Subcutaneous abdominal adipose tissue (tissue), 5 donors: ENCODE measurements around the gene TNNT3.
A peak's percentile ranks its signal among the peaks of the same experiment; 100 is the strongest.

Experiments
- H3K27ac ChIP-seq: one replicate; pipeline ENCODE4 v1.7.0; 2013; ENCODE audit warnings: low read depth, mild to moderate bottlenecking, inconsistent platforms, low read length, moderate library complexity
- H3K27me3 ChIP-seq, 5 donors: one replicate each; pipeline ENCODE4 v1.7.0; 2013; ENCODE audit warnings: low read length in 5 of 5, inconsistent platforms in 1 of 5; ENCODE audit not compliant: control insufficient read depth in 5 of 5, insufficient read depth in 4 of 5
- H3K36me3 ChIP-seq, 5 donors: one replicate each; pipeline ENCODE4 v1.7.0; 2013; ENCODE audit warnings: low read length in 5 of 5; ENCODE audit not compliant: control insufficient read depth in 5 of 5, insufficient read depth in 5 of 5
- H3K4me1 ChIP-seq, 5 donors: one replicate each; pipeline ENCODE4 v1.7.0; 2013; ENCODE audit warnings: low read length in 5 of 5, mild to moderate bottlenecking in 3 of 5, moderate library complexity in 1 of 5; ENCODE audit not compliant: control insufficient read depth in 5 of 5, insufficient read depth in 5 of 5
- H3K4me3 ChIP-seq, 5 donors: one replicate each; pipeline ENCODE4 v1.7.0; 2013; ENCODE audit warnings: low read length in 5 of 5, low read depth in 1 of 5
- H3K9ac ChIP-seq, 5 donors: one replicate each; pipeline ENCODE4 v1.7.0; 2013; ENCODE audit warnings: low read length in 5 of 5, mild to moderate bottlenecking in 4 of 5, moderate library complexity in 3 of 5
- H3K9me3 ChIP-seq, 5 donors: one replicate each; pipeline ENCODE4 v1.7.0; 2013; ENCODE audit warnings: low read length in 5 of 5; ENCODE audit not compliant: control insufficient read depth in 5 of 5
- donor health status: healthy.
- donor health status: healthy.
- donor health status: healthy.
- donor health status: healthy.
- donor health status: healthy.

Gene TNNT3

GRCh38 chr11:1889224-1889930, 30.1 kb upstream of the TNNT3 start:
- Histone ChIP-seq H3K9ac (no peak overlapping the region), H3K9me3 (peaks cover 0 to 4% (median 0%) of the 10 kb centered on the region in 5 donors), H3K4me1 (peaks cover 0 to 19% (median 11%) of the 10 kb centered on the region in 5 donors), H3K4me3 (no peak overlapping the region), H3K27ac (no peak overlapping the region), H3K27me3 (peaks cover 2 to 17% (median 10%) of the 10 kb centered on the region in 5 donors), H3K36me3 (peaks cover 11 to 48% (median 38%) of the 10 kb centered on the region in 5 donors)

- H3K27ac ChIP-seq: no peak overlapping the region
Measured at GRCh38 chr11:1889941-1890855, 29.3 kb upstream of the TNNT3 start.

GRCh38 chr11:1890856-1891830, 28.4 kb upstream of the TNNT3 start:
- peaks cover 0 to 4% (median 0%) of the 10 kb centered on the region in 5 donors for H3K9me3 ChIP-seq
- H3K36me3 ChIP-seq: peaks cover 0 to 31% (median 21%) of the 10 kb centered on the region in 5 donors
- peaks cover 2 to 17% (median 8%) of the 10 kb centered on the region in 5 donors for H3K27me3 ChIP-seq
- H3K4me3 ChIP-seq: no peak overlapping the region
- no peak overlapping the region for H3K27ac ChIP-seq
- peaks cover 0 to 19% (median 11%) of the 10 kb centered on the region in 5 donors for H3K4me1 ChIP-seq
- H3K9ac ChIP-seq: no peak overlapping the region

More at GRCh38 chr11:1889941-1890855, 29.3 kb upstream of the TNNT3 start:
- Histone ChIP-seq H3K4me3 (no peak overlapping the region), H3K9ac (no peak overlapping the region), H3K4me1 (peaks cover 0 to 19% (median 11%) of the 10 kb centered on the region in 5 donors), H3K36me3 (peaks cover 5 to 40% (median 30%) of the 10 kb centered on the region in 5 donors), H3K27me3 (peaks cover 2 to 17% (median 8%) of the 10 kb centered on the region in 5 donors), H3K9me3 (peaks cover 0 to 4% (median 0%) of the 10 kb centered on the region in 5 donors)

GRCh38 chr11:1891831-1892115, 27.7 kb upstream of the TNNT3 start, which contains the start of gene PRR33:
Gene PRR33, minus strand, starts transcription at chr11:1891895. Its CDS starts 1,311 bp downstream, at chr11:1890584.
- H3K4me3 ChIP-seq: no peak within 1 kb of the TSS

GRCh38 chr11:1892116-1892515, 27.4 kb upstream of the TNNT3 start:
- Histone ChIP-seq H3K9me3 (peaks cover 0 to 4% (median 0%) of the 10 kb centered on the region in 5 donors), H3K36me3 (peaks cover 0 to 21% (median 17%) of the 10 kb centered on the region in 5 donors), H3K4me1 (peaks cover 0 to 19% (median 11%) of the 10 kb centered on the region in 5 donors), H3K4me3 (no peak overlapping the region), H3K27ac (no peak overlapping the region), H3K9ac (no peak overlapping the region), H3K27me3 (peaks cover 2 to 17% (median 8%) of the 10 kb centered on the region in 5 donors)

More at GRCh38 chr11:1891831-1892115, 27.7 kb upstream of the TNNT3 start, which contains the start of gene PRR33:
- peaks cover 2 to 17% (median 8%) of the 10 kb centered on the region in 5 donors for H3K27me3 ChIP-seq
- H3K9ac ChIP-seq: no peak within 1 kb of the TSS
- H3K27ac ChIP-seq: no peak within 1 kb of the TSS
- peaks cover 0 to 19% (median 11%) of the 10 kb centered on the region in 5 donors for H3K4me1 ChIP-seq
- H3K9me3 ChIP-seq: peaks cover 0 to 4% (median 0%) of the 10 kb centered on the region in 5 donors
- peaks cover 0 to 24% (median 17%) of the 10 kb centered on the region in 5 donors for H3K36me3 ChIP-seq

GRCh38 chr11:1892558-1892957, 26.9 kb upstream of the TNNT3 start:
- peaks cover 0 to 4% (median 0%) of the 10 kb centered on the region in 5 donors for H3K9me3 ChIP-seq
- H3K4me1 ChIP-seq: peaks cover 0 to 19% (median 11%) of the 10 kb centered on the region in 5 donors
- H3K4me3 ChIP-seq: no peak overlapping the region
- peaks cover 2 to 17% (median 8%) of the 10 kb centered on the region in 5 donors for H3K27me3 ChIP-seq
- H3K36me3 ChIP-seq: peaks cover 0 to 16% (median 13%) of the 10 kb centered on the region in 5 donors
- no peak overlapping the region for H3K9ac ChIP-seq
- no peak overlapping the region for H3K27ac ChIP-seq

GRCh38 chr11:1893581-1894359, 25.7 kb upstream of the TNNT3 start:
- H3K9ac ChIP-seq: peak overlapping the region in 1 of 5 donors; percentile 99
- H3K27me3 ChIP-seq: peaks cover 2 to 17% (median 5%) of the 10 kb centered on the region in 5 donors
- peaks cover 0 to 7% (median 4%) of the 10 kb centered on the region in 5 donors for H3K4me1 ChIP-seq
- H3K27ac ChIP-seq: no peak overlapping the region
- no peak overlapping the region for H3K4me3 ChIP-seq
- peaks cover 0 to 4% (median 0%) of the 10 kb centered on the region in 5 donors for H3K9me3 ChIP-seq
- peaks cover 0 to 5% (median under 1%) of the 10 kb centered on the region in 5 donors for H3K36me3 ChIP-seq

GRCh38 chr11:1894759-1895158, 24.7 kb upstream of the TNNT3 start:
- Histone ChIP-seq H3K9me3 (peaks cover 0 to 4% (median 0%) of the 10 kb centered on the region in 5 donors), H3K4me1 (peaks cover 0 to 12% (median 3%) of the 10 kb centered on the region in 5 donors), H3K9ac (no peak overlapping the region), H3K4me3 (no peak overlapping the region), H3K36me3 (no peaks in the 10 kb centered on the region), H3K27me3 (peaks cover 2 to 17% (median 3%) of the 10 kb centered on the region in 5 donors), H3K27ac (no peak overlapping the region)
